Measurements from ENCODE around the gene MED12L.
"Not testable (repeated sequence)": the region's sequence is repeated elsewhere in the genome, so short reads cannot be mapped to it uniquely, and the experiment has no call there.

Gene MED12L

GRCh38 chr3:151387842-151388241 is 302.4 kb downstream of the MED12L start:
- no peak for TF ChIP-seq EZH2phosphoT487 (IDR thresholded peaks at IDR 0.05; ENCODE audit: borderline replicate concordance)
- TF ChIP-seq CTCF (conservative IDR thresholded peaks at IDR 0.05; ENCODE audit: low read length), result no peak
- no peak overlapping the region for H2AFZ ChIP-seq (ENCODE audit: low read length)
- H3K27me3 ChIP-seq (ENCODE audit: insufficient read depth, low read length, poor library complexity, severe bottlenecking), result no peaks in the 10 kb centered on the region
- no peaks in the 10 kb centered on the region for H3F3A ChIP-seq (ENCODE audit: low read depth)
- peaks cover 73% of the 10 kb centered on the region for H3K36me3 ChIP-seq (ENCODE audit: insufficient read depth, low read length)
- H3K4me3 ChIP-seq (ENCODE audit: low read length, poor library complexity, severe bottlenecking), result no peak overlapping the region
- no peaks in the 10 kb centered on the region for H3K9me2 ChIP-seq (replicated peaks; ENCODE audit: low read depth, low read length)
- peaks cover 1% of the 10 kb centered on the region for H3K4me1 ChIP-seq (ENCODE audit: insufficient read depth, low read length, poor library complexity, severe bottlenecking)
- H3K4me2 ChIP-seq (ENCODE audit: low read depth, low read length, poor library complexity, severe bottlenecking), result no peak overlapping the region
- no peaks in the 10 kb centered on the region for H4K20me1 ChIP-seq (ENCODE audit: insufficient read depth, low read length, poor library complexity, severe bottlenecking)
- no peaks in the 10 kb centered on the region for H3K9me3 ChIP-seq (ENCODE audit: insufficient read depth, low read depth, low read length)
- no peaks in the 10 kb centered on the region for H3K79me2 ChIP-seq (ENCODE audit: insufficient read depth, low read length)
- H3K9ac ChIP-seq (ENCODE audit: low read depth, low read length, poor library complexity, severe bottlenecking), result no peak overlapping the region

DNA sequence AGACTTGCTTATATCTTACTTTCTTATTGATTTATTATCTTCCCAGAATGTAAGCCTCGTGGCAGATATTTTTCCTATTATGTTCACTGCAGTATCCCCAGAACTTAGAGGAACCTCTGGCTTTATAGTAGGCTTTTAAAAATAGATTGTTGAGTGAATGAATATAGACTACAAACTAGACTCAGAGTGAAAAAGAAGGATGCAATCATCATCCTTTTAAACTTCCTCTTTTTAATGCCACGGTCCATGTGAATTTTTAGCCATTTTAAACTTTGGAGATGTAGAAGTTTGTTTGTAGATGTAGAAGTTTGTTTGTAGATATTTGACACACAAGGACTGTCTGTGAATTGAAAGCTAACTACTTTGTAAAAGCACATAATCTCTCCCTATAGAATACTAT is 306.3 kb downstream of the MED12L start:
- H3F3A ChIP-seq (ENCODE audit: low read depth), result no peaks in the 10 kb centered on the region
- no peak overlapping the region for H3K9ac ChIP-seq (ENCODE audit: low read depth, low read length, poor library complexity, severe bottlenecking)
- peaks cover 76% of the 10 kb centered on the region for H3K36me3 ChIP-seq (ENCODE audit: insufficient read depth, low read length)
- H2AFZ ChIP-seq (ENCODE audit: low read length), result no peak overlapping the region
- H3K4me3 ChIP-seq (ENCODE audit: low read length, poor library complexity, severe bottlenecking), result no peak overlapping the region
- H3K9me3 ChIP-seq (ENCODE audit: insufficient read depth, low read depth, low read length), result no peaks in the 10 kb centered on the region
- H3K9me2 ChIP-seq (replicated peaks; ENCODE audit: low read depth, low read length), result no peaks in the 10 kb centered on the region
- H3K79me2 ChIP-seq (ENCODE audit: insufficient read depth, low read length), result no peaks in the 10 kb centered on the region
- no peak overlapping the region for H3K4me2 ChIP-seq (ENCODE audit: low read depth, low read length, poor library complexity, severe bottlenecking)
- no peaks in the 10 kb centered on the region for H3K4me1 ChIP-seq (ENCODE audit: insufficient read depth, low read length, poor library complexity, severe bottlenecking)
- TF ChIP-seq CTCF (conservative IDR thresholded peaks at IDR 0.05; ENCODE audit: low read length), result no peak
- no peak for TF ChIP-seq EZH2phosphoT487 (IDR thresholded peaks at IDR 0.05; ENCODE audit: borderline replicate concordance)
- no peaks in the 10 kb centered on the region for H4K20me1 ChIP-seq (ENCODE audit: insufficient read depth, low read length, poor library complexity, severe bottlenecking)
- no peaks in the 10 kb centered on the region for H3K27me3 ChIP-seq (ENCODE audit: insufficient read depth, low read length, poor library complexity, severe bottlenecking)

GRCh38 chr3:151392191-151392590 is 306.7 kb downstream of the MED12L start:
- H3K9ac ChIP-seq (ENCODE audit: low read depth, low read length, poor library complexity, severe bottlenecking); H3K27me3 ChIP-seq (ENCODE audit: insufficient read depth, low read length, poor library complexity, severe bottlenecking); H3F3A ChIP-seq (ENCODE audit: low read depth); H3K9me2 ChIP-seq (replicated peaks; ENCODE audit: low read depth, low read length); H3K4me3 ChIP-seq (ENCODE audit: low read length, poor library complexity, severe bottlenecking); H4K20me1 ChIP-seq (ENCODE audit: insufficient read depth, low read length, poor library complexity, severe bottlenecking); H3K9me3 ChIP-seq (ENCODE audit: insufficient read depth, low read depth, low read length); H3K4me1 ChIP-seq (ENCODE audit: insufficient read depth, low read length, poor library complexity, severe bottlenecking); H3K4me2 ChIP-seq (ENCODE audit: low read depth, low read length, poor library complexity, severe bottlenecking); H3K79me2 ChIP-seq (ENCODE audit: insufficient read depth, low read length); H2AFZ ChIP-seq (ENCODE audit: low read length): not testable (repeated sequence)
- H3K36me3 ChIP-seq (ENCODE audit: insufficient read depth, low read length), result peaks cover 76% of the 10 kb centered on the region

GRCh38 chr3:151393146-151393830 is 307.8 kb downstream of the MED12L start:
- H3K36me3 ChIP-seq (ENCODE audit: insufficient read depth, low read length), result peaks cover 71% of the 10 kb centered on the region
- no peak overlapping the region for H3K4me2 ChIP-seq (ENCODE audit: low read depth, low read length, poor library complexity, severe bottlenecking)
- no peak overlapping the region for H3K9ac ChIP-seq (ENCODE audit: low read depth, low read length, poor library complexity, severe bottlenecking)
- no peaks in the 10 kb centered on the region for H3K9me2 ChIP-seq (replicated peaks; ENCODE audit: low read depth, low read length)
- H3K79me2 ChIP-seq (ENCODE audit: insufficient read depth, low read length), result no peaks in the 10 kb centered on the region
- no peaks in the 10 kb centered on the region for H3K27me3 ChIP-seq (ENCODE audit: insufficient read depth, low read length, poor library complexity, severe bottlenecking)
- no peaks in the 10 kb centered on the region for H3K4me1 ChIP-seq (ENCODE audit: insufficient read depth, low read length, poor library complexity, severe bottlenecking)
- H3F3A ChIP-seq (ENCODE audit: low read depth), result no peaks in the 10 kb centered on the region
- H2AFZ ChIP-seq (ENCODE audit: low read length), result no peak overlapping the region
- no peaks in the 10 kb centered on the region for H3K9me3 ChIP-seq (ENCODE audit: insufficient read depth, low read depth, low read length)
- no peak overlapping the region for H3K4me3 ChIP-seq (ENCODE audit: low read length, poor library complexity, severe bottlenecking)
- H4K20me1 ChIP-seq (ENCODE audit: insufficient read depth, low read length, poor library complexity, severe bottlenecking), result no peaks in the 10 kb centered on the region
- TF ChIP-seq CTCF (conservative IDR thresholded peaks at IDR 0.05; ENCODE audit: low read length) (no peak), EZH2phosphoT487 (IDR thresholded peaks at IDR 0.05; ENCODE audit: borderline replicate concordance) (no peak)

Data from Loucy (cell line).